Putamen (tissue), 1 donor: ENCODE results near the gene POLD3.

Source experiments
- DNase-seq: peaks from one replicate; pipeline ENCODE4 v3.0.0-alpha.2; 2016; ENCODE audit warnings: low spot score

Gene POLD3

DNA sequence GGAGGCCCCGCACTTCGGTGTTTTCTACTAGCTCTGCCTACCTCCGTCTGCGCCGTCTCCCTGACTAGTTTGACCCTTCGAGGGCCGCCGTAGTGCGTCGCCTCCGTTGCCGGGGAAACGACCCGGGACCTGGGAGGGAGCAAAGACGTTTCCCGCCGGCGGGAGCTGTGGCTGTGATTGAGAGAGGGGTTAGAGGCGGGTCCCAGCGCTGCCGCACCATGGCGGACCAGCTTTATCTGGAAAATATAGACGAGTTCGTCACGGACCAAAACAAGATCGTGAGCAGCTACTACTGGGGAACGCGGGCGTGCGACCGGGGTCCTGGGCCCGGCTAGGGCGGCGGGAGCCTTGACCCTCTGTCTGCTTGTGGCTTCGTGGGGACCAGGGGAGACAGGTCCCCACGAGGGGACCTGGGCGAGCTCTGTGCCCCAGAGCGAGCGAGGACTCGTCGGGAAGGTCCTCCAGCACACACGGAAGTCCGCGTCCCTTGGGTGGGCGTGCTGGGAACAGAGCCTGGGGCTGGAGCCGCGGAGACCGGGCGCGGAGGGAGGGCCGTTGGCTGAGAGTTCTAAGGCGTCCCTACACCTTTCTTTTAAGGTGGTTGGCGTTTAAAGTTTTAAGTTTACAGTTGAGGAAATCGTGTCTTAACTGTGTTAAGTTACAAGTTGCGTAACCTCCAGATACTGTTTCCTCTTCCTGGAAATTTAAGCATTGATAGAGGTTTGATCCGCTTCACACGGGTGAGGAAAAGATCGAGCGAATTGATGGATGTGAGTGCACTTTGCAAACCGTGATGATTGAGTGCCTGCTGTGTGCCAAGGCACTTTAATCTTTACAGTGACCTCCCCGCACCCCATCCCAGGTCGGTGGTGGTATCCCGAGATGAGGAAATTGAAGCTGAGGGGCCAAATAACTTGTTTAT lies at the start of gene POLD3:
TSS of gene POLD3 (plus strand) at position 142 of the 922 bp plus-strand sequence. CDS start at position 219, 77 bp downstream.
- DNase-seq, result peak; percentile 91

- DNase-seq, result no peak
Observed at GRCh38 chr11:74543991-74544390, 48.4 kb upstream of the POLD3 start.

DNA sequence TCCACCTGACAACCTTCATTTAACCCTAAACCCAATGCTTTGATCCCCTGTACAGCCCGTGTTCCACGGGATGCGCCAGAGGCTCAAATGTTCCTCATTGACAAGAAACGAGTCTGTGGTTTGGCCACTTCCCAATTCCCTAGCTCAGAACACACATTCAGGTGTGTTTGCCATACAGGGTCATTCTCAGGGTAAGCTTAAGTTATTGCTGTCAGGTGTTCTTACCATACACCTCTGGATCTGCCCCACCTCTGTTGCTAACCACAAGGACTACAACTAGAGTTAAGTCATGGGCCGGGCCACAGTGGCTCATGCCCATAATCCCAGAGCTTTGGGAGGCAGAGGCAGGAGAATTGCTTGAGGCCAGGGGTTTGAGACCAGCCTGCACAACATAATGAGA lies 45.6 kb upstream of the POLD3 start:
- DNase-seq, result no peak

DNA sequence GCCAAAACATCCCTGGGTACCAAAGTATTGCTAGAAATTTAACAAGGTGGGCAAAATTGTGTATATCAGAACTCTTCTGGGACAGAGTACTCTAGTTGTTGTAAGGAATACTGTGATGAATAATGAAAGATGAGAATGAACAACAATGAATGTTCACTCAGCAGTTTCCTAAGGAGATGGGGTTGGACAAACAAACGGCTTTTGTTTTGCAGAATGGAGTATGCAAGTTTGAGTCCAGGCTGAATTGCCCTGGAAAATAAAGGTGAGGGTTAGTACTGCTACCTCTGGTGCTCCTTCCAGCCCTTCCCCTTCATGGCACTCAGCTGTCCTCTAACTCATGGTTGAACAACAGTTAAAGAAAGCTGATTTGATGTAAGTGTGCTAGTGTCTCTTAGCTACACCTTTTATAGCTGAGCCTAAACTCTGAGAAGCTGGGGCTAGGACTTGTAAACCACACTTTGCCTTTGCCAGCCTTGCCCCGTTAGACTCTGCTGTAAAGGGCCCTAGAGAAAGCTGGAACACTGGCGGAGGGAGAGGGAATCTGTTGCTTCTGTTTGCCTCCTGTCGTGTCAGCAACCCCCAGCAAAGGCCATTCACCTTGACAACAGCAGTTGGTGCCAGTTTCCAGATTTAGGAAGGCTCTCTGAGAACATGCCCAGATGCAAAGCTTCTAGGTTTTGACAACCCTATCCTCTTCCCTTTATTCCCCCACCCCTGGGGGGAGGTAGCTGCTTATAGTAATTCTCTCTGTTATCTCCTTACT lies 41.2 kb upstream of the POLD3 start:
- DNase-seq, result no peak

GRCh38 chr11:74551754-74552145 lies 40.6 kb upstream of the POLD3 start:
- no peak for DNase-seq

DNA sequence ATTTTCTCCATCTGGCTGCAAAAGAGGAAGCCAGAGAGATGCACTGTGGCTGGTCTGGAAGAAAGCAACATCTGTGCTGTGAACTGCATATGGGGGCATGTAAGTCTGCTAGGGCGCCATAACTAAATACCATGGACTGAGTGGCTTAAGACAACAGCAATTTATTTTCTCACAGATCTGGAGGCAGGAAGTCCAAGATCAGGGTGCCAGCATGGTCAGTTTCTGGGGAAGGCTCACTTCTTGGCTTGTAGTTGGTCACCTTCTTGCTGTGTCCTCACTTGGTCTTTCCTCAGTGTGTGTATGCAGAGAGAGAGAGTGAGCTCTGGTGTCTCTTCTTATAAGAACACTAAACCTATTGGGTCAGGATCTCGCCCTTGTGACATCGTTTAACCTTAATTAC lies 34.9 kb upstream of the POLD3 start:
- no peak for DNase-seq

GRCh38 chr11:74559110-74559933 lies 33.1 kb upstream of the POLD3 start:
- DNase-seq, result no peak

GRCh38 chr11:74559934-74560309 lies 32.5 kb upstream of the POLD3 start:
- DNase-seq, result no peak

- no peak for DNase-seq
Observed at GRCh38 chr11:74566146-74566960, 26.0 kb upstream of the POLD3 start.

DNA sequence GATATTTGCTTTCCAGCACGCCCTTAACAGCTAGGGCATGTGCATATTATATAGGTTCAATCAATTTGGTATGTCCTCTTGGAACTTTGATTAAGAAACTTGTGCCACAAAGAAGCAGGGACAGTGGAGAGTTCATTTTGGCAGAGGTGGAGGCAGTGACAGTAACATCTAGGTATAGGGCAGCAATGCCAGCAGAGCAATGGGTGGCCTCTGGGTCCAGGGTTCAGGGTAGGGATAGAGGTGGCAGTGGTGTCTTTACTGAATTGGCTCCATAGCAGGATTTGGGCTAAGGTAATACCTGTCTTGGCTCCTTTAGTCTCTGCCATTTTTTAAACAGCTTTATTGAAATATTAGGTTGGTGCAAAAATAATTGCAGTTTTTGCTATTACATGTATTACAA lies 24.4 kb upstream of the POLD3 start:
- no peak for DNase-seq

DNA sequence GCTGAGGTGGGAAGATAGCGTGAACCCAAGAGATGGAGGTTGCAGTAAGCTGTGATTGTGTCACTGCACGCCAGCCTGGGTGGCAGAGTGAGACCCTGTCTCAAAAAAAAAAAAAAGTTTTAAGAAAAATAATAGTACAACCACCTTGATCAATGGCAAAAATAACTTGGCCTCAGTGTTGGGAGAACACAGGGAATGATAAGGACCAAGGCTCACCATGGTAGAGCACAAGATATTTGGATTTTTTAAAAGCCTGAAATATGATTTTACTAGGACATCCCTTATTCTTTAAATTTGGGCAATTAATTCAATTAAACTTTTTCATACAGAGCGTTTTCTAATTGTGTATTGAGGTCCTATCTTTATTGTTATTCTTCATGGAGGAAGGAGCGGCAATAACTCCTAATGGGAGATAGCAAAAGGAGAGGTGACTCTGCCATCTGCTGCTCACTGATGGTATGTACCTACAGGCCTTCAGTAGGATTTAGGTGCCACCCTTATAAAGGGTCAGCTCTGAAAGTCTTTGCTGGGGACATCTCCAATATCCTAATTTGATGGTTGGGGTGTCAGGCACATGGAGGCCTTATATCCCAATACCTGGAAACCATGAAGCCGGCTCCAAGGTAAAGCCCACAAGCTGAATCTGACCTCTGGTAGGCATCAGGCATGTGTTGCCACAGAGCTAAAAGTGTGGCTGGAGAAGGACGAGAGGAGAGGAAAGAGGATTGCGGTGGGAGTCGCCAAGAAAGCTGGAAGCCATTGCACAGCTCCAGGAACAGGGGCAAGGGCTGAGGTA lies 21.9 kb upstream of the POLD3 start:
- no peak for DNase-seq

- no peak for DNase-seq
Observed at GRCh38 chr11:74571062-74571399, 21.4 kb upstream of the POLD3 start.

GRCh38 chr11:74572349-74572748 lies 20.0 kb upstream of the POLD3 start:
- DNase-seq, result no peak

DNA sequence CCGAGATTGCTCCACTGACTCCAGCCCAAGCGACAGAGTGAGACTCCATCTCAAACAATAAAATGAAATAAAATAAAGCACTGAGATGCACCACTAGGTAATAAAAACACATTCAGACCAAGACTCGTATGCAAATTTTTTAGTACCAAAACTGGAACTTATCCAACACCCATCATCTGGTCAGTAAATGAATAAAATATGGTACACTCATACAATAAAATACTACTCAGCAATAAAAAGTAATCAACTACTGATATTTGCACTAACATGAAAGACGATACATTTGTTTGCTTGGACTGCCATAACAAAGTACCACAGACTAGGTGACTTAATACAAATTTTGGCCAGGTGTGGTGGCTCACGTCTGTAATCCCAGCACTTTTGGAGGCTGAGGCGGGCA lies 17.8 kb upstream of the POLD3 start:
- DNase-seq, result no peak

DNA sequence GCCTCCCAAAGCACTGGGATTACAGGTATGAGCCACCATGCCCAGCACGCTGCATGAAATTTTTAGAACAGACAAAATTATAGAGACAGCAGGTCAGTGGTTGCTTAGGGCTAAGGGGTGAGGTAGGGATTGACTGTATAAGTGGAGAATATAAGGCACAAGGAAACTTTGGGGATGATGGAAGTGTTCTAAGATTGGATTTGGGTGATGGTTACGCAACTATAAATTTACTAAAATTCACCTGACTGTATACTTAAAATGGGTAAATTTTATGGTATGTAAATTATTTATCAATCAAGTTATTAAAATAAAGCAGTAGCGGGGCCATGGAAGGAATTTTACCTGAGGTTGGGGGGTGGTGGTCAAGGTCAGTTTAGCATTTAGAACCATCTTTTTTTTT lies 16.4 kb upstream of the POLD3 start:
- no peak for DNase-seq

DNA sequence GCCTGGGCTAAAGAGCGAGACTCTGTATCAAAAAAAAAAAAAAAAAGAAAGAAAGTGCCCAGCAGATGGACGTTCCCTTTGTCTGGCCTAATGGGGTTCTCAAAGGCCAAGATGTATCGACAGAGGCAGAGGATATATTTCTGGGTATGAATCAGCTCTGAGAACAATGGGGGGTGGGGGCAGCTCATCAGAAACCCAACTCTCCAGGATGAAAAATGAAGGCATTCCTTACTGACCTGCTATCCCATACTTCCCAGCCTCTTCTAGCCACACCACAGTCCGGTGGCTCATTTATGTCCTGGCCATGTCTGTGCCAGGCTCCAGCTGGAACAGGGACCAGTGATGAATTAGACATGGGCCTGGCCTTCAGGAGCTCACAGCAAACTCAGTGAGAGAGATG lies 15.2 kb upstream of the POLD3 start:
- DNase-seq, result no peak

DNA sequence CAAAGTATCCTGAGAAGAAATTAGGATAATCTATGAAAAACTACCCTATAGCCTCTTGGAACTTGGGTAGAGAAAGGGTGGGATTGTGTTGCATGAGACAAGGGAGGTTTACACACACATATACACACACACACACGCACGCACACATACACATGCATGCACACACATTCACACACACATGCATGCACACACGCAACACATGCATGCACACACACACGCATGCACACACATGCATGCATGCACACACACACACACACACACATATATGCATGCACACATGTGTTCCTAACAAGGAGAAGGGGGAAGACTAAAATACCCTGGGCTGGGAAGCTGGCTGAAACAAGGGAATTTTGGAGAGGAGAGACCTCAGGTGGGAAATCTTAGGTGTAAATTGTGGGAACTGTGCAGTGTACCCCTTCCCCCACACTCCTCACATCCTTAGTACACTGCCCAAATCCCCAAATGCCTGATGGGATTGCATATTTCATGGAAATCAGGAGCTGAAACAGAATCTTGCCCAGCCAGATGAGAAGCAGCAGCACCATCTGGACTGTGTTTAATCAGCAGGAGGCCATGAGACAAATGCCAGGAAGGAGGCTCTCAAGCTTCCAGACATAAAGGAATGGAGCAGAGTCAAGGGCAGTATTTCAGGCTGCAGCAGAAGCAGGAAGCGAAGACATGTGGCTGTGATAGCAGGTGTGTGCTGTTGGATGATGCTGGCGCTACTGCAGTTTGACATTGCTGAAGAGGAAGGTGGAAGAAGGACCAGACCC lies 14.6 kb upstream of the POLD3 start:
- no peak for DNase-seq

DNA sequence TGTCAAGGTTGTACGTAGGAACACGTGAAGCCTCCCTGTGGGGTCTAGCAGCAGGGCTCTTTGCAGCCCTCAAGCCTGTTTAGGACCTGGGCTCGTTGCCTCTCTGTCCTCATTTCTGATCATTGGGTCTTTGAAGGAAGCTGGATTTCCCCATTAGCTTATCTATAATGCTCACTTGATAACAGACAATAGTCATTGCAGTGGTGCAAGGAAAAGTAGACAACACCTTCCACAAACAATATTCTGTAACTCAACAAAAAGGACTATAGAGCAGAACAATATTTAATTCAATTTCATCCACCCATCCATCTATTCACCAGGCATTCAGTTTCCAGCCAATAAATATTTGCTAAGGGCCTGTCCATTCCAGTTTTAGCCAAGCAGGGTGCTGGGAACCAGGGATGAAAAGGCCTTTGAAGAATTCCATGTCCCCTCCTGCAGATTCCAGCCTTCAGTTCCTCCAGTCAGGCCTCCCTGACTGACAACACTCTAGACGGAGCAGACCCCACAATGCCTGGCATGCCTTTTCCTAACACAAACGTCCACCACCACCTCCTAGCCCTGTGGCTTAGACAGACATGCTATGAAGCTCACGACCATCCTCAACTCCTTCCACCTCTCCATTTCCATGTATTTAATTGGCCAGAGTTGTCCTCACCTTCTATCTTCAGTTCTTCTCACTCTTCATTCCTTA lies 12.7 kb upstream of the POLD3 start:
- no peak for DNase-seq

DNA sequence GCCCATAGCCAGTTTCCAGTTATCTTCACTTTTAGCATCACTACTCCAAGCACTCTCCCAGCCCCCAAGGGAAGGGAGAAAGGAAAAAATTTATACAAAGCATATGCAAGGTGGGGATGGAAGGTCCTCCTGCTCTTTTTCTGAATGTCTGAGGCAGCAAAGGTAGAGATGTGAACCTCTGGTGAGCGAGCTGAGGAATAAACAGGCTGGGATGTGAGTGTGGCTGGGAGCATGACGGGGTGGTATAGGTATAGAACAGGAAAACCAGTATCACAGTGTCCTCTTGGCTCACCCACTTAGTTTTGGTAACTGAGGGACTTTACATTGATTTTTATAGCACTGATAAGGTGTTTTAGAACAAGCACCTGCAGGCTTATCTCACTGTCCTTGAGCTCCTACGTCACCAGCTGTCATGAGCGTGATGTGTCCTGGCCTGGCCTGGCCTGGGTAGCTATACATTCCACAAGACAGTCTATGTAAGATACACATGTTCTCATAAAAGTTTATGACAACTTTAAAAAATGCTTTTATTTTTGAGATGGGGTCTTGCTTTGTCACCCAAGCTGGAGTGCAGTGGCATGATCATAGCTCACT lies 10.3 kb upstream of the POLD3 start:
- no peak for DNase-seq
